Activated gamma-delta T cell treated with Interleukin-2 at 50 U/mL for 16 hours (primary cell): Measurements from ENCODE around the gene GRIN2A.

Experiments used
- DNase-seq: peaks from one replicate; pipeline ENCODE4 v3.0.0-alpha.2; 2020

GRIN2A gene

DNA sequence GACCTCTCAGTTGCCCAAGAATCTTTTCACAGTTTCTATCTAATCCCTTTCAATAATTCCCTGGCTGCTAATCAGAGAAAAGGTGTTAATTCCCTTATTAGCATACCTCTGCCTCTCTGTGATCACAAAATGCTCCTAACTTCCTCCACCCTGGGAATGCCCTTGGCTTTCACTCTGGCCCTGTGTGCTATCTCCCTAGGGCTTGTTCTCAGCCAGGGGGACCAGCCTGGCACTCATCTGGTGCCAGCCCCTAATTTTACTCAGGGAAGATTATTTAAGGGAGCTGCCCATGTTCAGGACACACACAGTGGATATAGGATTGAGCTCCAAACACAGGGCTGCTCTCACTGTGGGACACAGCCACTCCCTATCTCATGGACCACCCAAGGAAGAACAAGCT, 225.2 kb downstream of the GRIN2A start:
- no peak for DNase-seq

DNA sequence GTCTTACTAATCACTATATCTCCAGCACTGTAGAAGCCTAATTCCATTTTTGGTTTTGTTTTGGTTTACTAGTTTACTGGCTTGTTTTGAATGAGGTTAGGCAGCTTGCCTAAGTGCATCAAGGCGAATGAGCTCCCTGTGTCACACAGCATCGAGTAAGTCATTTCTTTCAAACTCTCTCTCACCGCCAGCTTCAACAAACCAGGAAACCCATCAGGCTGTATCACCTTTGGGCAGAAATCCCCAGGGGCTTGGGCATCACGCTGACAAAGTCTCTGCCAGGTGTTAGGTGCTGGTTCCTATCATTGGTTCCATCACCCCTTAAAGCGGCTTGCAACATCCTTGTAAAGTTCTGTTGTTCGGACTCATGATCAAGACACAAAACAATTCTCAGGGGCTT, 226.6 kb downstream of the GRIN2A start:
- DNase-seq = no peak

DNA sequence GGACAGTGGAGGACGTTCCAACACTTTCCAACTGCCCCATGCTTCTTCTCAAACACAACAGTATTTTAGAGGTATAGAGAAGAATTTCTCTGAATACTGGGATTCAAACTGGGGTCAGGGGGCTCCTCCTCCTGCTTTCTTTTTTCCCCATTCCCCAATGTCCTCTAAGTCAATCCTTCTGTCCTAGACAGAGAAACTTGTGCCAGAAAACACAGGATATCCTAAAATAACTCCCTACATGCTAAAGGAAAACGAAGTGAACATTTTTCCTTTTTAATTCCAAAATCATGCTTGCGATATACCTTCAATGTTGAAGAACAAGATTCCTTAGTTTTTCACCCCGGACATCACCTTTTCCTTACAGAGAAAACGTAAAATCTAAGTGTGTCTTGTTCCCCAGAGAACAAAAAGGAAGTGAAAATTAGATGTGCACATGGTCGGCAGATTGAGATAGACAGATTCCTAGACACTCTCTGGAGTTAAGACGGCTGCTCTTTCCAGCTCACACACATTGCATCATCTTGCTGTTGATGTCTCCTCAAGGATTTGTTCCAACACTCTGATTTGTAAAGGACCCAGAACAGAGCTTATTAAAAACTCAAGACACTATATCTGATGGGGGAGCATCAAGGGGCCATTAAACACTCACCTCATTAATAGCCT, 228.2 kb downstream of the GRIN2A start:
- DNase-seq = no peak

DNA sequence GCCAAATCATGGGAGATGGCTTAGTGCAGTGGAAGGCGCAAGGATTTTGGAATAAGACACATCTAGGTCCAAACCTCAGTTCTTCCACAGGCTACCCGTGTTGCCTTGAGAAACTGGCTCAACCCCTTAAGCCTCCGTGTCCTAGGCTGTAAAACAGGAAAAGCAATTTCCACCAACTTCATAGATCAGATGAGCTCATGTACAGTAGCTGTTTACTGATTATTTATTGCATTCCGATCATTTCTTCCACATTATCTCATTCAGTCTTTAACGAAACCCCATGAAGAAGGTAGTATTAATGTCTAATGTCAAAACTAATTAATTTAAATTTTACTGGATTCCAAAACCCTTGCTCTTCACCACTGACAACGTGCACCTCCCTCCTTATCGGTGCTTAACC, 231.6 kb downstream of the GRIN2A start:
- DNase-seq = no peak

DNA sequence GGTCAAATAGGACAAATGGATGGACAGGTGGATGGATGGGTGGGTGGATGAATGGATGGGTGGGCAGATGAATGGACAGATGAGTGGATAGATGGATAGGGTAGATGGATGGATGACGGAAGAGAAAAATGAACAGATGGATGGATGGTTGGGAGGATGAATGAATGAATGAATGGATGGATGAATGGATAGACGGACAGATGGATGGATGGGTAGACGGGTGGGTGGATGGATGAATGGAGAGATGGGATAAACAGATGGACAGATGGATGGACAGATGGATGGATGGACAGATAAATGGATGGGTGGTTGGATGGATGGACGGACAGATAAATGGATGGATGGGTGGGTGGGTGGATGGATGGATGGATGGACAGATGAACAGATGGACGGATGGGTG, 232.8 kb downstream of the GRIN2A start:
- no peak for DNase-seq

GRCh38 chr16:9948933-9949332, 233.3 kb downstream of the GRIN2A start:
- no peak for DNase-seq

- no peak for DNase-seq
These were observed 236.1 kb downstream of the GRIN2A start for GRCh38 chr16:9946022-9946720.

DNA sequence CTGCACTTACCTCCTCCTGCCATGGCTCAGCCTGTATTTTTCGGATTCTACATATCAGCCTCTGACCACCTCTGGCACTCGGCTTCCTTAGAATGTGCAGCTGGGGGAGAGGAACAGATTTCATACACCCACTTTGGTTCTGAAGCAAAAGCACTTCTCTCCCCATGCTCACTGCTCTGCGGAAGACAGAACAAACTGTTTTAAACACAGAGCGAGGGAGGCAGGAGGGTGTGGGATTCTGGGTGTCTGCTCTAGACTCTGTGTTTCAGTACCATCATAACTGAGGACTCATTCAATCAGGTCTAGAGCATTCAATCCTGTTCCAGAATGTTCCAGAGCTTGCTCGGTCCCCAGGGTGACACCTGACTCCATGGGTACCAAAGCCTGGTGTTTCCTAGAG, 239.1 kb downstream of the GRIN2A start:
- DNase-seq = no peak

GRCh38 chr16:9941245-9941644, 241.0 kb downstream of the GRIN2A start:
- no peak for DNase-seq

DNA sequence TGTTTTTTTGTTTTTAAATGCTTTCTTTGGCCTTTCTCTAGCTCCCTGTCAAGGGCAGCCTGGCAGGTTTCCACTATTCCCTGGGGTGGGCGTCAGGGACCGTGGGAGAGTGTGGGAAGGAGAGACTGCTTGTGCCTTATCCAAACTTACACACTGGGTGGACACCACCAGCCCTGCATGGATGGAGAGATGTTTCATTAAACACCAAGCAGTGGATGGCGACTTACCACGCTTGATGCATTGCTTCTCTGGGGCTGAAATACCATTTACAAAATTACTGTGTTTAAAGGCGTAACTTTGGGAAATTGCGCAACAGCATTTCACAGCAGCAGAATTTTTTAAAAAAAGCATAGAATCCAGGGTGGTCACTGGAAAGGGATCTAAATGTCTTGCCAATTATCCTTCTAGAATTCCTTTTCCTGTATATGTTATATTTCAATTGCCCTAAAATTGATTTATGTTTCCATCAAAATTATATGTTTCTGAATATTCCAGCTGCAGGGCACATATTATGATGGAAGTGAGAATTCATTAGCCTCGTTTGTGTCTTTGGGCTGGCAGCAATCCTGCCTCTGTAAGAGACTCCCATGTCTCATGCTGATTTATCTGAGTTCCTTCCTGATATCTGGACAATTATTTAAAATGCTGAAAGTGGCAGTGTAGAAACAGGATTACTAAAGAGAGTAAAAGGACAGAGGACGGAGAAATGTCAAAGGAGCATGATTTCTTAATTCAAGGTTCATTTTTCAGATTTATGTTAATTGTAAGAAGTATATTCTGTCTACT, 247.3 kb downstream of the GRIN2A start:
- DNase-seq = no peak

DNA sequence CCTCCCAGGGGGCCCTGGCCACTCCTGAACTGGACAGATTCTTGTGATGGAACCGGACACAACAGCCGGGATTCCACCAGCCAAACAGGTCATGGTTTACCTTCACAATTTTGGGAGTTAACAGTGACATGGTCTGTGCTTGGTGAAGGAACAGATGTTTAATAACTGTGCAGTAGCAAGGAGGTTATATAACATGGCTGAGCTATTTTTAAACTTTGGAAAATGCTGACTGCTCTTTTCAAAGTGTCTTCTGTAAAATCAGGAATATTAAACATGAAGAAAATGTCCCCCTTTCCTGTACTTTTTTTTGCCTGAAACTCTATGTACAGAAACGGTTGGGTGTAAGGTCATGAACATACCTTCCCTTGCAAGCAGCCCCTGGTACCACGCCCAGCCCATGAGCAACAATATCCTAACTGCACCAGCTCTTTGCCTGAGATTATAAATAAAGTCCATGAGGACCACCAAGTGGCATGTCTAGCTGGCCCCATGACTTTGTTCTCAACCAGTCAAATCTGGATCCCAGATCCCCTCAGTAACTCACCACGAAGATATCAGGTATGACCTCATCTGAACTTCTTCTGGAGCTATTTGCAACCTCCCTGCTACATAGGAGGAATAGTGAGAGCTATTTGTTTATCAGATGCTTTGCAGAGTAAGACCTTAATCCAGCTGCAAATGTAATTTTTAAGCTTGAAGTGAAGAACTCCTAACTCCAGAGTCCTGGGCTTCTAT, 249.1 kb downstream of the GRIN2A start:
- DNase-seq = no peak

DNA sequence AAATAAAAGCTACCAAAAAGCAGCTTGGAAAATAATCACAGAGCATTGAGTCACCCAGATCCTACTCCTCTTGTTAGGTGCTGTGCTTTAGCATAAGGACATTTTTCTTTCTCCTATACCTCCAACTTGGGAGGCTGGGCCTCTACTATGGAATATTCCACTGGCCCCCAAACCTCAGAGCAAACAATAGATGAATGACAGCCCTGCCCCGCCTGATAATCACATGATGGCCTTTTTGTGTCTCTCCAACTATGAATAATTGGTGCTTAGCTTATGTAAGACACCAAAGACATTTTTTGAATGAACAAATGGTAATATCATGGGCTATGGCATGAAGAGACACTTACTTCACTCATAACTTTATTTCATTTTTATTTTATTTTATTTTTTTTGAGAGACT, 250.2 kb downstream of the GRIN2A start:
- no peak for DNase-seq

GRCh38 chr16:9929836-9930235, 252.4 kb downstream of the GRIN2A start:
- DNase-seq = no peak

DNA sequence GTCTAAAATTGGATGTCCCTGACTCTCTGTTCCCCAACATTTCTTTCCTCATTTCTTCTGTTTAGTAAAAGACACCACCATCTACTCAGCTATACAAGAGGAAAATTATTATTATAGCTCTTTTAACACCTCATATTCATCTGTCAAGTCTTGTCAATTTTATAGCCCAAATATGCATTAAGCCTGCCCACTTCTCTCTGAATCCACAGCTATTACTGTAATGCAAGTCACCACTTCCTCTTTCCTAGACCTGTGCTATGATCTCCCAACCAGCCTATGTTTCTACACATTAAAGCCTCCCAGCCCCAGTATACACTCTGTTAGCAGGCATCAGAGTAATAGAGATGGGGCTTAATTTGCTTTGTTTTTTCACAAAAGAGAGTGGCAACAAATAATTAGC, 252.9 kb downstream of the GRIN2A start:
- DNase-seq = no peak

DNA sequence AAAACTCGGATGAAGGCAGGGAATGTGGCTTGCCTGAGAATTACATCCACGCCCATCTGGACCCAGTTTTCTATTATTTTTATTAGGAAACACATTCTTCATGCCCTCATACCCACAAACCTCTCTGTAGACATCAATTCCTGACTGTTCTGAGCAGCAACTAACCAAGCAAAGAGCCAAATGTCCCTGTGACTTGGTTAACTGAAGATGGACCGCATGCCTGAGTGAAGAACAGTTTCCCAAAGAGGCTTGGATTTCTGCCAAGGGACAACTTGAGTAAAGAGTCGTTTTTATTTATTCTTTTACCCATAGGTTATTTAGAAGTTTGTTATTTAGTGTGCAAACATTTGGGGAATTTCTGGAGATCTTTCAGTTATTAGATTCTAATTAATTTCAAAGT, 259.8 kb downstream of the GRIN2A start:
- DNase-seq = no peak

DNA sequence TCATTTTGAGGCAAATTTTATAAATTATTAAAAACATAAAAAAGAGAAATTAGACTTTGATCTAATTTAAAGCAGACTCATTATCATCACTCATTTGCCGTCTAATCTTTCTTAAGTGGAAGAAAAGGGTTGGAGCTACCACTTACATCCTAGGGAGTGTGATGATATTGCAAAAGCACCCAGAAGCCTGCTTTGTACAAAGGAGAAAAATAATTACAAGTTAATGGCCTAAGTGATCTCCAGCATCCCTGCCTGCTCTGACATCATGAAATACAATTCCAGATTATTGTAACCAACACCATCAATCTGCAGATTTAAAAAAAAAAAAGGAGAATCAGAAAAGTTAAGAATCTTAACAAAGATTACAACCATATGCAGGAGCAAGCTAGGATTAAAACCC, 260.2 kb downstream of the GRIN2A start:
- no peak for DNase-seq

DNA sequence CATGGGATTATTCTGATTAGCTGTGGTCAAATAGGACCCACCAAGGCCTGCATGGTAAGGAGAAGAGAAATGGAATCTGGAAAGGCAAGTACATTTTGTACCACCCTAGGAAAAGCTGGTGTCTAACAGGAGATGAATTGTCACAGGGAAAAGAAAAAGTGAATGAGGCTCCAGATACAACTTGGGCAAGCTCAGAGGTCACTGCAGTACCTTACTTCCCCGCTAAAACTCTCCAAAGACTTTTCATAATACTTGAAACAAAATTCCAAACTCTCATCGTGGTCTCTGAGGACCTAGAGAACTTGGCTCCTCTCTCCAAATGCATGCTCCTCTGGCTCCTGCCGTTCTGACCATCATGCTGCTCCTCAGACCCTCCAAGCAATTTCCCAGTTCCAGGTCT, 262.8 kb downstream of the GRIN2A start:
- DNase-seq = no peak

DNA sequence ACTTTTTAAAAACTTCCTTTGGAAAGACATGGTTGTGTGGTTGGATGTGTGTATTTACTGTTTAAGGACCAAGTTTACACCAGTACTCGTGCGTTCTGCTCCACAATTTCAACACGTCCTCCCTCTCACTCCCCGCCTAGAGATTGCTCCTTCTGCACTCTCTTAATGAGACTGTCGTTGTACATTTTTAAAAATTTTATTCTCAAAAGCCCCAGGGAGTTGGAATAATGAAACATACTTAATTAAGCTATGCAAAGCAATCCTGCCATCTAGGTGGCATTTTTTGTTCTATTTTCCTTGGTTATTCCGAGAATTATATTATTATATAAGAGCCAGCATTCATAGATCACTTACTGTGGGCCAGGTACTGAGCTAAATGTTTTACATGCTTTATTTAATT, 264.5 kb downstream of the GRIN2A start:
- DNase-seq = no peak

DNA sequence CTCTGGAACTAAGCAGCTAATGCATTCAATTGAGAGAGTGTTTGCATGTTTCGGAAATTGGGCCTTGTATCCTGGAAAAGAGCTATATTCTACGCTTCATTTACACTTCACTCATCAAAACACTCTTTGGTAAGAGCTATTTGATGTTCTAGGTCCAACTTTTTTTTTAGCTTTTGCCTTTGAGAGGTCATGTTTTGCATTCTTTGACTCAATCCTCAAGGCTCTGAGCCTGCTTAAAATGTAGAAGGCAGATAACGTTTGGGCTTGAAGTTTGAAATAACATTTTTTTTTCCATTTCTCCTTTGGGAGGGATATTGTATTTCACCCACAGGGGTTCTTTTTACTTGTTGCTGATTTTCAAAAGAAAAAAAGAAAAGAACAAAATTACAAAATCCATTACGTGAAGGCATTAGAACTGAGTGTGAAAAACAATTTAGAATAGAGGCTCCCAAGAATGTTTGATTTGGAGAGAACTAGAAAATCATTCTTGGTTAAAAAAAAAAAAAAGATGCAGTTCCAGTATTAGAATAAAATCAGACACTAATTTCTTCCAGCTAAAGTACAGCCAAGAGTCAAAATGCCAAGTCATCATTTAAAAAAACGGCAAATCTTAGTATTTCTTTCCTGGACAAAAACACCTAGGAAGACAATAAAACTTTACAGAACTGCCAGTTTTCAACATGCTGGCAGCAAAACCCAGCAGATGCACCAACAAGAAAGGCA, 268.5 kb downstream of the GRIN2A start:
- DNase-seq = no peak

DNA sequence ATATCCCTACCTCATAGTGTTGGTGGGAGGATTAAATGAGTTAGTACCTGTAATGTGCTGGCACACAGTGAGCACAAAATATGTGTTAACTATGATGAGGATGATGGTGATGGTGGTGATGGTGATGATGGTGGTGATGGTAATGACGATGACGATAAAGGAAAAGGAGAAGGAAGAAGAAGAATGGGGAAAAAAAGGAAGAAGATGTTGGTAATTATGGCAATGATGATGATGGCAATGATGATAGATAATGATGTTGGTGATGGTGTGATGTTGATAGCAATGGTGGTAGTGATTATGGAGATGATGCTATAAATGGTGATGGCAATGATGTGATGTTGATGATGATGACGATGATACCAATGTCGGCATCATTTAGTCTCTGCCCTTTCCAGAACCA, 270.2 kb downstream of the GRIN2A start:
- DNase-seq = no peak

GRCh38 chr16:9911231-9911630, 271.0 kb downstream of the GRIN2A start:
- DNase-seq = no peak

DNA sequence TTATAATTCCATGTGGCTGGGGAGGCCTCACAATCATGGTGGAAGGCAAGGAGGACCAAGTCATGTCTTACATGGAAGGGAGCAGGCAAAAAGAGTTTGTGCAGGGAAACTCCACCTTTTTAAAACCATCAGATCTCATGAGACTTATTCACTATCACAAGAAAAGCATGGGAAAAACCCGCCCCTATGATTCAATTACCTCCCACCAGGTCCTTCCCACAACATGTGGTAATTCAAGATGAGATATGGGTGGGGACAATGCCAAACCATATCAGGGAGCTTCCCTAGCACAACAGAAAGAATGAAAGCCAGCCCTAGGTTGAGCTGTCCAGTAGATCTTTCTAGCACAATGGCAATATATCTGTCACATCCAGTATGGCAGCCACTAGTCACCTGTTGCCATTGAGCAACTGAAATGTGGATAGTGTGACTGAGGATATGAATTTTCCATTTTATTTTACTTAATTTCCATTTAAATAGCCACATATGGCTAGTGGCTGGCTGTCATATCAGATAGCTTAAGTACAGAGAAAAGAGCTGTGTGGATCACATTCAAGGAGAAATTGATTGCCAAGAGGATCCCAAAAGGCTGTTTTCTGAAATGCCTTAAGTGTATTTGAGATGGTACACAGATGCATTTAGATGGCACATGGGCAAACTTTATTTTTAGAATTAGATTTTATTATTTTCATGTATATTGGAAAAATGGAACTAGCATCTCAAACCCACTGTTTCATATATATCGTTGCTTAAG, 273.0 kb downstream of the GRIN2A start:
- no peak for DNase-seq
